T-cell (primary cell): ENCODE data around the gene TMEM174. TPM values are rescaled to one million over a fixed set of nuclear protein-coding genes. Genes with fewer than 3 reads are reported as not detected.

Experiments used
- ATAC-seq, 4 experiments: fragments of 200-7000 bp in 3 of 4; fragments of 150-1000 bp in 1 of 4; cut with Tn5 transposase; replicated peaks in 1 of 4; 1 replicate in 3 of 4; 2 replicates in 1 of 4; pipeline ENCODE4 v1.10.0; 2021; ENCODE audit warnings: moderate library complexity in 3 of 4, mild to moderate bottlenecking in 2 of 4, moderate number of reproducible peaks in 1 of 4
- CTCF ChIA-PET, 2 donors: fragments of 300-600 bp; sonication (Branson Sonifier 250); formaldehyde crosslinking; loops; one replicate each; lab custom pipeline; 2022; ENCODE audit warnings: antibody characterized with exemption in 2 of 2; lab: Charles Lee
- POLR2A ChIA-PET, 2 donors: fragments of 300-600 bp; sonication (Branson Sonifier 250); formaldehyde crosslinking; loops; one replicate each; lab custom pipeline; 2022; ENCODE audit warnings: antibody characterized with exemption in 2 of 2; lab: Charles Lee
- DNase-seq, 35 experiments: peaks; one replicate each; pipeline versions ENCODE4 v3.0.0 to v3.0.0-alpha.2; 2013 to 2023
- H3K27ac ChIP-seq: one replicate; pipeline ENCODE4 v1.5.1; 2013; ENCODE audit warnings: low read length
- H3K27me3 ChIP-seq, 2 experiments: replicated peaks in 1 of 2; 1 replicate in 1 of 2; 2 replicates in 1 of 2; pipeline versions ENCODE4 v1.6.1 to v1.7.0; 2013; ENCODE audit warnings: low read length in 1 of 2, mixed read lengths in 1 of 2; ENCODE audit not compliant: control insufficient read depth in 2 of 2, insufficient read depth in 2 of 2; ENCODE audit errors: extremely low read depth in 1 of 2
- H3K36me3 ChIP-seq, 2 donors: 1 replicate in 1 of 2; 2 replicates in 1 of 2; pipeline versions ENCODE4 v1.6.1 to v1.7.0; 2013; ENCODE audit warnings: low read length in 1 of 2; ENCODE audit not compliant: control insufficient read depth in 2 of 2, insufficient read depth in 1 of 2; ENCODE audit errors: extremely low read depth in 1 of 2
- H3K4me1 ChIP-seq, 2 experiments: 1 replicate in 1 of 2; 2 replicates in 1 of 2; pipeline versions ENCODE4 v1.6.1 to v1.7.0; 2013; ENCODE audit warnings: low read length in 2 of 2, mixed read lengths in 1 of 2; ENCODE audit not compliant: insufficient read depth in 2 of 2, control insufficient read depth in 1 of 2; ENCODE audit errors: extremely low read depth in 1 of 2
- H3K4me3 ChIP-seq, 2 donors: 1 replicate in 1 of 2; 2 replicates in 1 of 2; pipeline versions ENCODE4 v1.5.1 to v1.7.0; 2013; ENCODE audit warnings: mild to moderate bottlenecking in 2 of 2, low read length in 1 of 2, moderate library complexity in 1 of 2; ENCODE audit not compliant: control insufficient read depth in 1 of 2; ENCODE audit errors: extremely low read depth in 1 of 2
- H3K9me3 ChIP-seq: 2 replicates; pipeline ENCODE4 v1.7.0; 2013
- H3K27ac Mint-ChIP-seq, 2 donors: one replicate each; pipeline ENCODE4 v1.8.0; 2020 to 2021; ENCODE audit warnings: mild to moderate bottlenecking in 2 of 2, mixed read lengths in 2 of 2
- H3K27me3 Mint-ChIP-seq, 2 donors: one replicate each; pipeline ENCODE4 v1.8.0; 2021 to 2022; ENCODE audit warnings: mixed read lengths in 2 of 2
- H3K36me3 Mint-ChIP-seq: one replicate; pipeline ENCODE4 v1.8.0; 2021; ENCODE audit warnings: mixed read lengths
- H3K4me1 Mint-ChIP-seq, 3 donors: one replicate each; pipeline ENCODE4 v1.8.0; 2020 to 2022; ENCODE audit warnings: mixed read lengths in 3 of 3, mild to moderate bottlenecking in 1 of 3
- H3K4me3 Mint-ChIP-seq, 3 donors: one replicate each; pipeline ENCODE4 v1.8.0; 2020 to 2022; ENCODE audit warnings: mild to moderate bottlenecking in 3 of 3, mixed read lengths in 3 of 3, moderate library complexity in 3 of 3
- H3K9me3 Mint-ChIP-seq, 3 donors: one replicate each; pipeline ENCODE4 v1.8.0; 2020 to 2022; ENCODE audit warnings: mixed read lengths in 3 of 3
- WGBS: methylation state at CpG from one replicate; pipeline ENCODE4 v1.1.5; 2013; ENCODE audit warnings: missing lambda C conversion rate; ENCODE audit not compliant: insufficient coverage; 5-methylcytosine and 5-hydroxymethylcytosine counted together
- total RNA-seq, 35 experiments: library from RNA in 6 of 35; stranded (reverse) in 6 of 35; fragments of 120-200 nt in 1 of 35; gene quantifications; one replicate each; pipeline versions ENCODE4 v1.2.1 to v1.2.4 and lab custom pipeline; 2013 to 2026

Gene TMEM174
- total RNA-seq, 5 donors from 2014 or later (not counting 1 experiment from before 2014, with no cell fraction given) = not detected

GRCh38 chr5:73192370-73192769, 19.4 kb downstream of the TMEM174 start:
- H3K9me3 ChIP-seq = no peaks in the 10 kb centered on the region
- H3K4me1 ChIP-seq = no peaks in the 10 kb centered on the region
- H3K4me1 Mint-ChIP-seq = no peaks in the 10 kb centered on the region
- no peaks in the 10 kb centered on the region for H3K36me3 Mint-ChIP-seq
- no CpG with 5 or more reads among the region's 4 CpGs for WGBS
- no peak overlapping the region for H3K27ac Mint-ChIP-seq
- H3K27ac ChIP-seq = no peak overlapping the region
- no peaks in the 10 kb centered on the region for H3K9me3 Mint-ChIP-seq
- no peak overlapping the region for H3K4me3 Mint-ChIP-seq
- no peak for ATAC-seq
- DNase-seq = no peak
- POLR2A ChIA-PET = no interaction called here
- CTCF ChIA-PET = no interaction called here
- peaks cover 7 to 29% of the 10 kb centered on the region in 2 experiments for H3K27me3 ChIP-seq
- H3K27me3 Mint-ChIP-seq = peaks cover 70 to 72% of the 10 kb centered on the region in 2 donors
- no peaks in the 10 kb centered on the region for H3K36me3 ChIP-seq
- H3K4me3 ChIP-seq = no peak overlapping the region

- Histone ChIP-seq H3K27me3 (peaks cover 7 to 34% of the 10 kb centered on the region in 2 experiments), H3K4me3 (no peak overlapping the region), H3K4me1 (no peaks in the 10 kb centered on the region), H3K9me3 (no peaks in the 10 kb centered on the region), H3K27ac (no peak overlapping the region), H3K36me3 (no peaks in the 10 kb centered on the region)
- no peaks in the 10 kb centered on the region for H3K36me3 Mint-ChIP-seq
- peaks cover 67 to 73% of the 10 kb centered on the region in 2 donors for H3K27me3 Mint-ChIP-seq
- 40% methylated on average over 1 of the region's 4 CpGs for WGBS
- H3K9me3 Mint-ChIP-seq = no peaks in the 10 kb centered on the region
- no peak for ATAC-seq
- H3K4me1 Mint-ChIP-seq = peaks cover 0 to 2% (median 0%) of the 10 kb centered on the region in 3 donors
- DNase-seq = no peak
- H3K4me3 Mint-ChIP-seq = no peak overlapping the region
- ChIA-PET POLR2A (interaction anchor here in 1 of 2 donors (0.7 kb wide), 1 partner anchor 444 kb away, joined by 3 read pairs; no protein-coding TSS in a partner anchor), CTCF (no interaction called here)
- H3K27ac Mint-ChIP-seq = no peak overlapping the region
Observed at GRCh38 chr5:73193592-73193991, 20.6 kb downstream of the TMEM174 start.

- ChIA-PET CTCF (no interaction called here), POLR2A (interaction anchor here in 1 of 2 donors (0.5 kb wide), 1 partner anchor 171 kb away, joined by 5 read pairs; no protein-coding TSS in a partner anchor)
- Histone ChIP-seq H3K27ac (no peak overlapping the region), H3K4me3 (no peak overlapping the region), H3K9me3 (no peaks in the 10 kb centered on the region), H3K4me1 (no peaks in the 10 kb centered on the region), H3K27me3 (peaks cover 4 to 28% of the 10 kb centered on the region in 2 experiments), H3K36me3 (no peaks in the 10 kb centered on the region)
- H3K27me3 Mint-ChIP-seq = peaks cover 70 to 78% of the 10 kb centered on the region in 2 donors
- H3K9me3 Mint-ChIP-seq = no peaks in the 10 kb centered on the region
- no peak for DNase-seq
- no peak overlapping the region for H3K4me3 Mint-ChIP-seq
- ATAC-seq = no peak
- no peaks in the 10 kb centered on the region for H3K36me3 Mint-ChIP-seq
- 100% methylated on average over 1 of the region's 1 CpG for WGBS
- H3K4me1 Mint-ChIP-seq = peaks cover 0 to 2% (median 0%) of the 10 kb centered on the region in 3 donors
- H3K27ac Mint-ChIP-seq = no peak overlapping the region
Observed at GRCh38 chr5:73196201-73196600, 23.2 kb downstream of the TMEM174 start.

- DNase-seq (no peak), ATAC-seq (peak in 1 of 4 experiments; percentile 38)
- WGBS = no CpG with 5 or more reads among the region's 8 CpGs
- Histone ChIP-seq H3K27ac (no peak overlapping the region), H3K36me3 (no peaks in the 10 kb centered on the region), H3K9me3 (no peaks in the 10 kb centered on the region), H3K4me3 (no peak overlapping the region), H3K27me3 (peaks cover 4 to 30% of the 10 kb centered on the region in 2 experiments), H3K4me1 (peaks cover 0 to 7% of the 10 kb centered on the region in 2 experiments)
- peaks cover 70 to 73% of the 10 kb centered on the region in 2 donors for H3K27me3 Mint-ChIP-seq
- H3K36me3 Mint-ChIP-seq = no peaks in the 10 kb centered on the region
- ChIA-PET POLR2A (no interaction called here), CTCF (interaction anchor here in 1 of 2 donors (0.6 kb wide), 1 partner anchor 18 kb away, joined by 3 read pairs; no protein-coding TSS in a partner anchor)
- H3K27ac Mint-ChIP-seq = no peak overlapping the region
- no peak overlapping the region for H3K4me3 Mint-ChIP-seq
- H3K4me1 Mint-ChIP-seq = peaks cover 0 to 7% (median 0%) of the 10 kb centered on the region in 3 donors
- H3K9me3 Mint-ChIP-seq = no peaks in the 10 kb centered on the region
Observed at GRCh38 chr5:73197637-73198257, 24.8 kb downstream of the TMEM174 start.

GRCh38 chr5:73198833-73199592, 26.0 kb downstream of the TMEM174 start:
- Histone ChIP-seq H3K27me3 (peaks cover 2 to 36% of the 10 kb centered on the region in 2 experiments), H3K4me1 (peaks cover 0 to 7% of the 10 kb centered on the region in 2 experiments), H3K4me3 (no peak overlapping the region), H3K27ac (no peak overlapping the region), H3K9me3 (no peaks in the 10 kb centered on the region), H3K36me3 (no peaks in the 10 kb centered on the region)
- DNase-seq = no peak
- H3K27me3 Mint-ChIP-seq = peaks cover 66 to 70% of the 10 kb centered on the region in 2 donors
- 77% methylated on average over 3 of the region's 3 CpGs for WGBS
- no peak overlapping the region for H3K27ac Mint-ChIP-seq
- ATAC-seq = no peak
- H3K4me3 Mint-ChIP-seq = no peak overlapping the region
- peaks cover 0 to 7% (median 0%) of the 10 kb centered on the region in 3 donors for H3K4me1 Mint-ChIP-seq
- H3K9me3 Mint-ChIP-seq = no peaks in the 10 kb centered on the region
- CTCF ChIA-PET = no interaction called here
- no peaks in the 10 kb centered on the region for H3K36me3 Mint-ChIP-seq
- POLR2A ChIA-PET = no interaction called here

GRCh38 chr5:73199671-73200070, 26.7 kb downstream of the TMEM174 start:
- H3K27me3 Mint-ChIP-seq = peaks cover 63 to 66% of the 10 kb centered on the region in 2 donors
- H3K9me3 Mint-ChIP-seq = no peaks in the 10 kb centered on the region
- Histone ChIP-seq H3K36me3 (no peaks in the 10 kb centered on the region), H3K4me1 (peaks cover 0 to 7% of the 10 kb centered on the region in 2 experiments), H3K27ac (no peak overlapping the region), H3K27me3 (peaks cover 2 to 42% of the 10 kb centered on the region in 2 experiments), H3K4me3 (no peak overlapping the region), H3K9me3 (no peaks in the 10 kb centered on the region)
- H3K27ac Mint-ChIP-seq = no peak overlapping the region
- H3K4me3 Mint-ChIP-seq = no peak overlapping the region
- DNase-seq (no peak), ATAC-seq (no peak)
- no CpG with 5 or more reads among the region's 5 CpGs for WGBS
- H3K36me3 Mint-ChIP-seq = no peaks in the 10 kb centered on the region
- H3K4me1 Mint-ChIP-seq = peaks cover 0 to 7% (median 0%) of the 10 kb centered on the region in 3 donors
- ChIA-PET POLR2A (no interaction called here), CTCF (no interaction called here)
